Colonic mucosa (tissue), 4 donors: ENCODE measurements around the gene MCRIP2. TPM values are rescaled to one million over a fixed set of nuclear protein-coding genes. Genes with fewer than 3 reads are reported as not detected.

Source experiments
- DNase-seq: peaks from one replicate; pipeline ENCODE4 v3.0.0-alpha.2; 2020
- H3K27ac ChIP-seq: fragments of 200-600 bp; one replicate; pipeline ENCODE4 v1.8.0; 2021
- H3K27me3 ChIP-seq: fragments of 200-600 bp; one replicate; pipeline ENCODE4 v1.8.0; 2021
- H3K36me3 ChIP-seq: fragments of 200-600 bp; one replicate; pipeline ENCODE4 v1.8.0; 2021
- H3K4me1 ChIP-seq: fragments of 200-600 bp; one replicate; pipeline ENCODE4 v1.8.0; 2021; ENCODE audit warnings: mild to moderate bottlenecking
- H3K4me3 ChIP-seq: fragments of 200-600 bp; one replicate; pipeline ENCODE4 v1.8.0; 2021
- H3K9ac ChIP-seq, 2 donors: one replicate each; pipeline ENCODE4 v1.7.0; 2013; ENCODE audit warnings: control low read depth in 2 of 2, low read depth in 2 of 2, low read length in 2 of 2
- H3K9me3 ChIP-seq: fragments of 200-600 bp; one replicate; pipeline ENCODE4 v1.8.0; 2021
- intact Hi-C: fragments of 100-400 bp; cut with DNase I; formaldehyde crosslinking; loops from one replicate; pipeline ENCODE4 v1.14.1; 2022
- total RNA-seq, 2 donors: library from RNA; stranded (reverse); fragmentation: NEBNext Ultra II Directional in 1 of 2; extraction: Animal tissue kit (Norgen Biotek cat#: 25700) in 1 of 2; gene quantifications; one replicate each; pipeline ENCODE4 v1.2.1, GENCODE V29; 2021
- TF ChIP-seq, protein P1 (sequence below): fragments of 200-600 bp; IDR thresholded peaks from one replicate; pipeline ENCODE4 v1.8.0; 2022; ENCODE audit warnings: antibody characterized with exemption, mild to moderate bottlenecking
- donor health status: healthy.
- donor health status: DM: no; HTN: no; CAD: no.
- donor health status: DM: no; HTN: no; CAD: no.

The MCRIP2 gene
- total RNA-seq, 2 donors from 2014 or later = 132 to 158 TPM

DNA sequence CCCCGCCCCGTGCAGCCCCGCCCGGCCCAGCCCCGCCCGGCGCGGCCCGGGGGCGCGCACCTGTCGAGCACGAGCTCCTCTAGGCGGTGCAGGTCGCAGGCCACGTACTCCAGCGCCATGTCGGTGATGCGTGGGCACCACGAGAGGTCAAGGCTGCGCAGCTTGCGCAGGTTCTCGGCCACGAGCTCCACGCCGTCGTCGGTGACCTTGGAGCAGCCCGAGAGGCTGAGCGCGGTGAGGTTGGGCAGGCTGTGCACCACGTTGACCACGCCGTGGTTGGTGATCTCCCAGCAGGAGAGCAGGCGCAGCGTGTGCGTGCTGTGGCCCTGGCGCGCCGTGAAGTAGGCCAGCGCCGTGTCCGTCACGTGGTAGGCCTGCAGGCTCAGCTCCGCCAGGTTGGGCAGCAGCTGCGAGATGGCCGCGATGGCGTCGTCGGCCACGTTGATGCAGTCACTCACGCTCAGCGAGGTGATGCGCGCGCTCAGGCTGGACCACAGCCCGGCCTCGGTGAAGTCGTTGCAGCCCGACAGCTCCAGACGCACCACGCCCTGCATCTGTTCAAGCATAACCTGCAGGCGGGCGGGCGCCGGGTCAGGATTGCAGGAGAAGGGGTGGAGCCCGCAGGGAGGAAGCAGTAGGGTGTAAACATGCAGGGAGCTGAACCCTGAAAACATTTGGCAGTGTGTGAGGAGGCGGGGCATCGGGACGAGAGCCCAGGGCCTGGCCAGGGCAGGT lies 53.9 kb downstream of the MCRIP2 start:
- Histone ChIP-seq H3K4me3 (peak overlapping the region; percentile 9), H3K27me3 (peaks cover 31% of the 10 kb centered on the region)

More for the DNA sequence above, 53.9 kb downstream of the MCRIP2 start:
- peak overlapping the region; percentile 26 to 39 for H3K9ac ChIP-seq
- no peaks in the 10 kb centered on the region for H3K9me3 ChIP-seq
- H3K36me3 ChIP-seq = no peaks in the 10 kb centered on the region
- TF ChIP-seq, protein P1, sequence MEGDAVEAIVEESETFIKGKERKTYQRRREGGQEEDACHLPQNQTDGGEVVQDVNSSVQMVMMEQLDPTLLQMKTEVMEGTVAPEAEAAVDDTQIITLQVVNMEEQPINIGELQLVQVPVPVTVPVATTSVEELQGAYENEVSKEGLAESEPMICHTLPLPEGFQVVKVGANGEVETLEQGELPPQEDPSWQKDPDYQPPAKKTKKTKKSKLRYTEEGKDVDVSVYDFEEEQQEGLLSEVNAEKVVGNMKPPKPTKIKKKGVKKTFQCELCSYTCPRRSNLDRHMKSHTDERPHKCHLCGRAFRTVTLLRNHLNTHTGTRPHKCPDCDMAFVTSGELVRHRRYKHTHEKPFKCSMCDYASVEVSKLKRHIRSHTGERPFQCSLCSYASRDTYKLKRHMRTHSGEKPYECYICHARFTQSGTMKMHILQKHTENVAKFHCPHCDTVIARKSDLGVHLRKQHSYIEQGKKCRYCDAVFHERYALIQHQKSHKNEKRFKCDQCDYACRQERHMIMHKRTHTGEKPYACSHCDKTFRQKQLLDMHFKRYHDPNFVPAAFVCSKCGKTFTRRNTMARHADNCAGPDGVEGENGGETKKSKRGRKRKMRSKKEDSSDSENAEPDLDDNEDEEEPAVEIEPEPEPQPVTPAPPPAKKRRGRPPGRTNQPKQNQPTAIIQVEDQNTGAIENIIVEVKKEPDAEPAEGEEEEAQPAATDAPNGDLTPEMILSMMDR = no peak
- H3K27ac ChIP-seq = no peak overlapping the region
- intact Hi-C loops = no loop called here
- peak; percentile 96 for DNase-seq
- H3K4me1 ChIP-seq = peaks cover 8% of the 10 kb centered on the region

Other genes starting within 250 kb of the MCRIP2 start
- 10 to 100 TPM; 38.3 to 63.6 TPM for gene NME4, start 244.6 kb upstream of the MCRIP2 start, total RNA-seq
- gene DECR2, start 239.9 kb upstream of the MCRIP2 start, total RNA-seq = 10 to 100 TPM; 31.3 to 50.2 TPM
- 10 to 100 TPM; 20.9 to 22.3 TPM for gene RAB11FIP3, start 216.2 kb upstream of the MCRIP2 start, total RNA-seq
- 100 to 1,000 TPM in 1 of 2 donors, 10 to 100 TPM in 1; 74.6 to 139 TPM for gene CAPN15, start 114.1 kb upstream of the MCRIP2 start, total RNA-seq
- not detected for gene PRR35, start 81.4 kb upstream of the MCRIP2 start, total RNA-seq
- gene NHLRC4, start 74.8 kb upstream of the MCRIP2 start, total RNA-seq = under 1 TPM; 0.32 to 0.35 TPM
- gene PIGQ, start 71.9 kb upstream of the MCRIP2 start, total RNA-seq = 10 to 100 TPM; 25.6 to 59.3 TPM
- gene RAB40C, start 51.8 kb upstream of the MCRIP2 start, total RNA-seq = 10 to 100 TPM; 34.9 to 38.5 TPM
- 1 to 10 TPM in 1 of 2 donors, under 1 TPM in 1; 0.80 to 1.1 TPM for gene WFIKKN1, start 10.8 kb upstream of the MCRIP2 start, total RNA-seq
- gene METTL26, start 5.5 kb upstream of the MCRIP2 start, total RNA-seq = 100 to 1,000 TPM in 1 of 2 donors, 10 to 100 TPM in 1; 43.7 to 102 TPM
- 100 to 1,000 TPM in 1 of 2 donors, 10 to 100 TPM in 1; 25.1 to 122 TPM for gene WDR90, start 7.5 kb downstream of the MCRIP2 start, total RNA-seq
- 100 to 1,000 TPM; 112 to 182 TPM for gene RHOT2, start 26.3 kb downstream of the MCRIP2 start, total RNA-seq
- 1 to 10 TPM; 4.0 to 5.7 TPM for gene RHBDL1, start 33.8 kb downstream of the MCRIP2 start, total RNA-seq
- gene STUB1, start 38.6 kb downstream of the MCRIP2 start, total RNA-seq = 100 to 1,000 TPM in 1 of 2 donors, 10 to 100 TPM in 1; 96.7 to 159 TPM
- gene JMJD8, start 42.5 kb downstream of the MCRIP2 start, total RNA-seq = 10 to 100 TPM; 40.7 to 72.1 TPM
- 10 to 100 TPM in 1 of 2 donors, 1 to 10 TPM in 1; 8.5 to 18.8 TPM for gene WDR24, start 48.6 kb downstream of the MCRIP2 start, total RNA-seq
- 1 to 10 TPM; 2.0 to 2.2 TPM for gene FBXL16, start 64.0 kb downstream of the MCRIP2 start, total RNA-seq
- gene METRN, start 73.3 kb downstream of the MCRIP2 start, total RNA-seq = 10 to 100 TPM; 23.3 to 50.0 TPM
- gene ANTKMT, start 79.3 kb downstream of the MCRIP2 start, total RNA-seq = 10 to 100 TPM; 42.1 to 83.1 TPM
- gene CCDC78, start 84.6 kb downstream of the MCRIP2 start, total RNA-seq = 1 to 10 TPM in 1 of 2 donors, under 1 TPM in 1; 0.37 to 3.7 TPM
- gene HAGHL, start 85.3 kb downstream of the MCRIP2 start, total RNA-seq = 10 to 100 TPM in 1 of 2 donors, 1 to 10 TPM in 1; 2.6 to 13.0 TPM
- 10 to 100 TPM; 29.2 to 62.1 TPM for gene CIAO3, start 99.2 kb downstream of the MCRIP2 start, total RNA-seq
- 1 to 10 TPM; 1.4 to 1.8 TPM for gene MSLN, start 118.9 kb downstream of the MCRIP2 start, total RNA-seq
- gene RPUSD1, start 146.6 kb downstream of the MCRIP2 start, total RNA-seq = 10 to 100 TPM; 17.3 to 35.6 TPM
- gene CHTF18, start 146.8 kb downstream of the MCRIP2 start, total RNA-seq = 100 to 1,000 TPM in 1 of 2 donors, 10 to 100 TPM in 1; 16.5 to 111 TPM
- gene GNG13, start 158.9 kb downstream of the MCRIP2 start, total RNA-seq = under 1 TPM in 1 of 2 donors, not detected in 1; 0.24 TPM